H9 (cell line): ENCODE data around the gene MYH15. TPM values are rescaled to one million over a fixed set of nuclear protein-coding genes. Genes with fewer than 3 reads are reported as not detected.

ENCODE experiments used
- DNase-seq: peaks from one replicate; pipeline ENCODE4 v3.0.0-alpha.2; 2017
- H2AFZ ChIP-seq: one replicate; pipeline ENCODE4 v1.6.1; 2013; ENCODE audit warnings: mild to moderate bottlenecking, low read length, control low read depth, moderate library complexity
- H2AK5ac ChIP-seq: 2 replicates; pipeline ENCODE4 v1.6.1; 2013; ENCODE audit warnings: low read length, control low read depth, mixed read lengths; ENCODE audit not compliant: insufficient read length
- H2BK120ac ChIP-seq: one replicate; pipeline ENCODE4 v1.6.1; 2013; ENCODE audit warnings: low read depth, mild to moderate bottlenecking, low read length, control low read depth, inconsistent platforms; ENCODE audit not compliant: poor library complexity, severe bottlenecking
- H2BK12ac ChIP-seq: 2 replicates; pipeline ENCODE4 v1.6.1; 2013; ENCODE audit warnings: low read length, control low read depth, mixed read lengths, low read depth; ENCODE audit not compliant: insufficient read length
- H2BK15ac ChIP-seq: 2 replicates; pipeline ENCODE4 v1.6.1; 2013; ENCODE audit warnings: low read depth, low read length, control low read depth
- H2BK20ac ChIP-seq: one replicate; pipeline ENCODE4 v1.6.1; 2013; ENCODE audit warnings: low read depth, mild to moderate bottlenecking, low read length, control low read depth, inconsistent platforms; ENCODE audit not compliant: poor library complexity, severe bottlenecking
- H2BK5ac ChIP-seq: 2 replicates; pipeline ENCODE4 v1.6.1; 2013; ENCODE audit warnings: low read length, control low read depth, mixed read lengths; ENCODE audit not compliant: insufficient read length
- H3K14ac ChIP-seq: 2 replicates; pipeline ENCODE4 v1.6.1; 2013; ENCODE audit warnings: low read length, control low read depth; ENCODE audit not compliant: insufficient read depth
- H3K18ac ChIP-seq: 2 replicates; pipeline ENCODE4 v1.6.1; 2013; ENCODE audit warnings: low read depth, mild to moderate bottlenecking, mixed read lengths, low read length, control low read depth; ENCODE audit not compliant: insufficient read length
- H3K23ac ChIP-seq: 2 replicates; pipeline ENCODE4 v1.6.1; 2013; ENCODE audit warnings: low read length, control low read depth, mixed read lengths, low read depth; ENCODE audit not compliant: insufficient read length
- H3K23me2 ChIP-seq: 2 replicates; pipeline ENCODE4 v1.6.1; 2013; ENCODE audit warnings: low read depth, mild to moderate bottlenecking, mixed read lengths, low read length, control low read depth; ENCODE audit not compliant: insufficient read length, poor library complexity, severe bottlenecking
- H3K27ac ChIP-seq: 2 replicates; pipeline ENCODE4 v1.5.1; 2013; ENCODE audit warnings: low read length, control low read depth, mixed read lengths, low read depth; ENCODE audit not compliant: insufficient read length
- H3K27me3 ChIP-seq: 2 replicates; pipeline ENCODE4 v1.6.1; 2013; ENCODE audit warnings: low read length, control low read depth, inconsistent platforms; ENCODE audit not compliant: insufficient read depth
- H3K4ac ChIP-seq: 2 replicates; pipeline ENCODE4 v1.6.1; 2013; ENCODE audit warnings: low read depth, mild to moderate bottlenecking, control low read depth, inconsistent platforms, low read length, moderate library complexity
- H3K4me1 ChIP-seq: 2 replicates; pipeline ENCODE4 v1.6.1; 2013; ENCODE audit warnings: low read length, control low read depth, inconsistent platforms; ENCODE audit not compliant: insufficient read depth
- H3K4me2 ChIP-seq: 2 replicates; pipeline ENCODE4 v1.6.1; 2013; ENCODE audit warnings: low read length, control low read depth, mixed read lengths; ENCODE audit not compliant: insufficient read length, insufficient read depth
- H3K56ac ChIP-seq: 2 replicates; pipeline ENCODE4 v1.6.1; 2013; ENCODE audit warnings: low read depth, mild to moderate bottlenecking, mixed read lengths, low read length, control low read depth; ENCODE audit not compliant: insufficient read length
- H3K79me1 ChIP-seq: 2 replicates; pipeline ENCODE4 v1.6.1; 2013; ENCODE audit warnings: low read depth, mild to moderate bottlenecking, moderate library complexity, low read length, control low read depth, inconsistent platforms; ENCODE audit not compliant: insufficient read depth, poor library complexity, severe bottlenecking
- H3K79me2 ChIP-seq: 2 replicates; pipeline ENCODE4 v1.6.1; 2013; ENCODE audit warnings: low read length, control low read depth, inconsistent platforms; ENCODE audit not compliant: insufficient read depth
- H3K9ac ChIP-seq: 2 replicates; pipeline ENCODE4 v1.6.1; 2013; ENCODE audit warnings: low read length, control low read depth, mixed read lengths; ENCODE audit not compliant: insufficient read length; ENCODE audit errors: extremely low read depth
- H3K9me3 ChIP-seq: one replicate; pipeline ENCODE4 v1.6.1; 2013; ENCODE audit warnings: low read depth, low read length, inconsistent platforms; ENCODE audit not compliant: control insufficient read depth
- H3T11ph ChIP-seq: one replicate; pipeline ENCODE4 v1.6.1; 2013; ENCODE audit warnings: mild to moderate bottlenecking, low read length, control low read depth, inconsistent platforms
- H4K20me1 ChIP-seq: one replicate; pipeline ENCODE4 v1.6.1; 2013; ENCODE audit not compliant: control insufficient read depth, insufficient read length, insufficient read depth
- H4K5ac ChIP-seq: 2 replicates; pipeline ENCODE4 v1.6.1; 2013; ENCODE audit warnings: low read depth, mild to moderate bottlenecking, mixed read lengths, low read length, control low read depth; ENCODE audit not compliant: insufficient read length
- H4K8ac ChIP-seq: replicated peaks from 2 replicates; pipeline ENCODE4 v1.6.1; 2013; ENCODE audit warnings: low read length, control low read depth, mixed read lengths, low read depth; ENCODE audit not compliant: insufficient read length
- H4K91ac ChIP-seq: 2 replicates; pipeline ENCODE4 v1.6.1; 2013; ENCODE audit warnings: low read depth, mild to moderate bottlenecking, moderate library complexity, mixed read lengths, low read length, control low read depth; ENCODE audit not compliant: insufficient read length
- H3K27ac Mint-ChIP-seq, 3 experiments: 2 replicates in 2 of 3; 3 replicates in 1 of 3; pipeline ENCODE4 v1.8.0; 2020 to 2021; ENCODE audit warnings: mixed read lengths in 3 of 3, mild to moderate bottlenecking in 1 of 3, moderate library complexity in 1 of 3
- H3K27me3 Mint-ChIP-seq: 2 replicates; pipeline ENCODE4 v1.8.0; 2021; ENCODE audit warnings: low read depth, mild to moderate bottlenecking, moderate library complexity, mixed read lengths
- H3K36me3 Mint-ChIP-seq, 3 experiments: 2 replicates in 2 of 3; 3 replicates in 1 of 3; pipeline ENCODE4 v1.8.0; 2020 to 2021; ENCODE audit warnings: low read depth in 3 of 3, mixed read lengths in 3 of 3; ENCODE audit not compliant: insufficient read depth in 1 of 3
- H3K4me1 Mint-ChIP-seq, 2 experiments: 2 replicates each; pipeline ENCODE4 v1.8.0; 2020; ENCODE audit warnings: mixed read lengths in 2 of 2
- H3K4me3 Mint-ChIP-seq, 2 experiments: 2 replicates in 1 of 2; 3 replicates in 1 of 2; pipeline ENCODE4 v1.8.0; 2020 to 2021; ENCODE audit warnings: mild to moderate bottlenecking in 2 of 2, mixed read lengths in 2 of 2, moderate library complexity in 1 of 2
- H3K9me3 Mint-ChIP-seq, 2 experiments: 2 replicates in 1 of 2; 3 replicates in 1 of 2; pipeline ENCODE4 v1.8.0; 2020; ENCODE audit warnings: mild to moderate bottlenecking in 2 of 2, mixed read lengths in 2 of 2, moderate library complexity in 1 of 2
- CTCF ChIP-seq: fragments of 200-600 bp; sonication (generic); conservative IDR thresholded peaks from 3 replicates; pipeline ENCODE4 v1.8.0; 2021; ENCODE audit warnings: antibody characterized with exemption, mild to moderate bottlenecking
- WGBS: extraction: QIAGEN DNeasy Blood & Tissue Kit; methylation state at CpG from one replicate; pipeline ENCODE4 v1.1.7; 2013; ENCODE audit warnings: missing lambda C conversion rate, low lambda C conversion rate, mixed read lengths; ENCODE audit not compliant: insufficient read length; ENCODE audit errors: extremely low coverage; 5-methylcytosine and 5-hydroxymethylcytosine counted together
- total RNA-seq: library from RNA; stranded (reverse); gene quantifications from 2 replicates; pipeline ENCODE4 v1.2.1, GENCODE V29; 2021

Gene MYH15
- total RNA-seq, 1 experiment from 2014 or later, result 0.13 TPM

GRCh38 chr3:108554913-108555571 lies 44.6 kb upstream of the MYH15 start:
- peak overlapping the region in 2 of 3 experiments; percentile 35 to 63; a peak in 5 of 7 replicates for H3K27ac Mint-ChIP-seq
- no peaks in the 10 kb centered on the region for H3K79me1 ChIP-seq
- H3K4ac ChIP-seq, result no peak overlapping the region
- no peak overlapping the region for H4K8ac ChIP-seq
- no CpG with 5 or more reads among the region's 3 CpGs for WGBS
- H4K5ac ChIP-seq, result no peak overlapping the region
- H4K91ac ChIP-seq, result no peak overlapping the region
- H4K20me1 ChIP-seq, result no peaks in the 10 kb centered on the region
- no peaks in the 10 kb centered on the region for H3K9me3 Mint-ChIP-seq
- no peaks in the 10 kb centered on the region for H3K27me3 ChIP-seq
- H3K9ac ChIP-seq, result no peak overlapping the region
- H3K56ac ChIP-seq, result no peak overlapping the region
- H3K4me1 ChIP-seq, result no peaks in the 10 kb centered on the region
- H2BK20ac ChIP-seq, result no peak overlapping the region
- H3K4me1 Mint-ChIP-seq, result peaks cover 0 to 12% of the 10 kb centered on the region in 2 experiments; a peak in 3 of 4 replicates
- no peaks in the 10 kb centered on the region for H3K79me2 ChIP-seq
- H3T11ph ChIP-seq, result no peak overlapping the region
- H3K18ac ChIP-seq, result no peak overlapping the region
- H3K23me2 ChIP-seq, result no peaks in the 10 kb centered on the region
- no peak overlapping the region for H2AFZ ChIP-seq
- H2BK120ac ChIP-seq, result no peak overlapping the region
- no peak for TF ChIP-seq CTCF
- no peaks in the 10 kb centered on the region for H3K9me3 ChIP-seq
- H2AK5ac ChIP-seq, result no peak overlapping the region
- no peak overlapping the region for H2BK15ac ChIP-seq
- no peak overlapping the region for H3K4me3 Mint-ChIP-seq
- H3K27me3 Mint-ChIP-seq, result no peaks in the 10 kb centered on the region
- H3K36me3 Mint-ChIP-seq, result peaks cover 19 to 60% (median 57%) of the 10 kb centered on the region in 3 experiments
- H3K4me2 ChIP-seq, result no peak overlapping the region
- no peak overlapping the region for H2BK5ac ChIP-seq
- H3K27ac ChIP-seq, result no peak overlapping the region
- no peak overlapping the region for H3K23ac ChIP-seq
- no peak overlapping the region for H3K14ac ChIP-seq
- no peak for DNase-seq
- no peak overlapping the region for H2BK12ac ChIP-seq
